K562 (cell line): ENCODE measurements around the gene SAFB. TPM values are rescaled to one million over a fixed set of nuclear protein-coding genes. Genes with fewer than 3 reads are reported as not detected.

Experiments used
- MTF1 ChIP-seq: fragments of 250-450 bp; sonication (Bioruptor Pico); IDR thresholded peaks from 2 replicates; pipeline ENCODE4 v1.9.0; 2021; ENCODE audit warnings: moderate library complexity, mild to moderate bottlenecking, inconsistent platforms, borderline replicate concordance
- MYC ChIP-seq, 2 experiments: fragments of 250-450 bp in 1 of 2; sonication (Bioruptor Pico) in 1 of 2; IDR thresholded peaks; 2 replicates each; pipeline versions ENCODE4 v1.5.1 to v1.6.1; 2012 to 2021; ENCODE audit warnings: low read depth in 2 of 2, borderline replicate concordance in 1 of 2, improper control_type of control experiment in 1 of 2, low read length in 1 of 2, mild to moderate bottlenecking in 1 of 2, moderate library complexity in 1 of 2
- SIX5 ChIP-seq, 2 experiments: IDR thresholded peaks; 2 replicates each; pipeline ENCODE4 v1.6.1; 2011; ENCODE audit warnings: low read length in 2 of 2, borderline replicate concordance in 1 of 2, low read depth in 1 of 2, mild to moderate bottlenecking in 1 of 2, moderate library complexity in 1 of 2; ENCODE audit not compliant: insufficient read depth in 1 of 2
- SRSF9 ChIP-seq: fragments of 200-400 bp; formaldehyde crosslinking; IDR thresholded peaks from 2 replicates; pipeline ENCODE4 v1.6.1; 2017; ENCODE audit warnings: low read depth, low read length, borderline replicate concordance
- polyA plus RNA-seq, 8 experiments: library from polyadenylated mRNA; depleted of rRNA in 4 of 8; stranded (reverse) in 5 of 8; unstranded in 3 of 8; fragments of >200 nt; fragmentation: Nextera tagmentation in 2 of 8; fragmentation: Illumina TruSeq in 1 of 8; extraction: Ambion mirVana in 2 of 8; extraction: Trizol in 1 of 8; gene quantifications; 2 replicates each; pipeline versions ENCODE4 v1.2.1 to v1.2.3, GENCODE V29; 2011 to 2014; ENCODE audit warnings: inconsistent platforms in 1 of 8, missing spikeins in 1 of 8
- total RNA-seq, 7 experiments: library from RNA; depleted of rRNA in 6 of 7; stranded (reverse); fragments of >200 nt in 6 of 7; fragmentation: Illumina TruSeq in 2 of 7; extraction: Trizol in 2 of 7; gene quantifications; 2 replicates each; pipeline versions ENCODE4 v1.2.1 to v1.2.3, GENCODE V29; 2011 to 2021; ENCODE audit warnings: low replicate concordance in 1 of 7
- TF ChIP-seq, protein P1 (sequence below), 2 experiments: fragments of 450-650 bp in 1 of 2; sonication (generic) in 1 of 2; formaldehyde crosslinking; conservative IDR thresholded peaks; 2 replicates each; pipeline versions ENCODE4 v1.4.0 to v1.8.1; 2020 to 2022; ENCODE audit warnings: mild to moderate bottlenecking in 1 of 2, missing genetic modification reagents in 1 of 2
- TF ChIP-seq, protein P2 (sequence below): fragments of 250-450 bp; sonication (Bioruptor Pico); IDR thresholded peaks from 2 replicates; pipeline ENCODE4 v1.5.0; 2020; ENCODE audit warnings: mild to moderate bottlenecking
- TF ChIP-seq, protein P3 (sequence below): sonication (generic); formaldehyde crosslinking; IDR thresholded peaks from 2 replicates; pipeline ENCODE4 v1.8.1; 2023; ENCODE audit warnings: mild to moderate bottlenecking, missing genetic modification reagents
- TF ChIP-seq, protein P4 (sequence below): fragments of 450-650 bp; formaldehyde crosslinking; IDR thresholded peaks from 2 replicates; pipeline ENCODE4 v1.4.0; 2020; ENCODE audit warnings: mild to moderate bottlenecking, moderate library complexity
- TF ChIP-seq, protein P5 (sequence below): fragments of 250-450 bp; sonication (Bioruptor Pico); IDR thresholded peaks from 2 replicates; pipeline ENCODE4 v1.4.0; 2020; ENCODE audit warnings: mild to moderate bottlenecking, moderate library complexity
- TF ChIP-seq, protein P6 (sequence below): sonication (generic); formaldehyde crosslinking; IDR thresholded peaks from 2 replicates; pipeline ENCODE4 v1.8.1; 2022; ENCODE audit warnings: missing genetic modification reagents
- TF ChIP-seq, protein P7 (sequence below): sonication (generic); formaldehyde crosslinking; IDR thresholded peaks from 2 replicates; pipeline ENCODE4 v1.8.1; 2022; ENCODE audit warnings: missing genetic modification reagents

The SAFB gene
- total and polyA plus RNA-seq, 9 of the 15 experiments (the other 6 are each of a cell fraction or from before 2014, with no cell fraction given) = 1.1 to 151 (median 83.1) TPM

DNA sequence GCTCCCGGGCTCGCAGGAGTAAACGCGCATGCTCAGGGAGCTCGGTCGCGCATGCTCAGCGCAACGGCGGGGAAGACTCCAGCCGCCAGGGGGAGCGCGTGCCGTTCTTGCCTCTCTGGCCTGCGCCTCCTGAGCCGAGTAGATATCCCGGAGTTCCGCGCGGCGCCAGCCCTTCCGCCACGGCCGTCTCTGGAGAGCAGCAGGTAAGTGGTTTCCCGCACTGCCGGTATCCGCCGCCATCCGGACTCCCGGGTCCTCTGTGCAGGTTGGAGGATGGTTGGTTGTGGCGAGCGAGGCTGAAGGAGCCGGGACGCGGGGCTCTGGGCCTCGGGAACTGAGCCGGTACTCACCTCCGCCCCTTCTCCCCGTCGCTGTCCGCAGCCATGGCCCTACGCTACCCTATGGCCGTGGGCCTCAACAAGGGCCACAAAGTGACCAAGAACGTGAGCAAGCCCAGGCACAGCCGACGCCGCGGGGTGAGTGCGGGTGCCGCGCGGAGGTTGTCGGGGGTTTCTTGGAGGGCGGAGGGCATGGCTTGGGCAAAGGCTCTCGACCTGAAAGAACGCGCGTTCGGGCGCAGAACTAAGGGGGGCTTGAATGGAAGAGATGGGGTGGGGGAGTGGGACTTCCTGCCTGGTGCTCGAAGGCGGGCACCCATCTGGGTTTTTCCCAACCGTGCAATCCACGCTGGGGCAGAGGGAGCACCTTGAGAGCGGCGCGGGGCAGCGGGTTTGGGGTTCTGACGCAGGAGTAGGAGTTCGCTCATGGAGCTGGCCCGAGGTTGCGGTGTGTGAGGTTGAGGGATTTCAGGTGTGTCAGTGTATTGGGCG, 67.5 kb downstream of the SAFB start, which contains the start of gene RPL36 (continued):
- TF ChIP-seq, protein P1, sequence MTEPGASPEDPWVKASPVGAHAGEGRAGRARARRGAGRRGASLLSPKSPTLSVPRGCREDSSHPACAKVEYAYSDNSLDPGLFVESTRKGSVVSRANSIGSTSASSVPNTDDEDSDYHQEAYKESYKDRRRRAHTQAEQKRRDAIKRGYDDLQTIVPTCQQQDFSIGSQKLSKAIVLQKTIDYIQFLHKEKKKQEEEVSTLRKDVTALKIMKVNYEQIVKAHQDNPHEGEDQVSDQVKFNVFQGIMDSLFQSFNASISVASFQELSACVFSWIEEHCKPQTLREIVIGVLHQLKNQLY (CRISPR knock-in tag; conservative IDR thresholded peaks at IDR 0.05) = peak in 1 of 2 experiments; percentile 84; a peak in 2 of 4 replicates
- TF ChIP-seq, protein P2, sequence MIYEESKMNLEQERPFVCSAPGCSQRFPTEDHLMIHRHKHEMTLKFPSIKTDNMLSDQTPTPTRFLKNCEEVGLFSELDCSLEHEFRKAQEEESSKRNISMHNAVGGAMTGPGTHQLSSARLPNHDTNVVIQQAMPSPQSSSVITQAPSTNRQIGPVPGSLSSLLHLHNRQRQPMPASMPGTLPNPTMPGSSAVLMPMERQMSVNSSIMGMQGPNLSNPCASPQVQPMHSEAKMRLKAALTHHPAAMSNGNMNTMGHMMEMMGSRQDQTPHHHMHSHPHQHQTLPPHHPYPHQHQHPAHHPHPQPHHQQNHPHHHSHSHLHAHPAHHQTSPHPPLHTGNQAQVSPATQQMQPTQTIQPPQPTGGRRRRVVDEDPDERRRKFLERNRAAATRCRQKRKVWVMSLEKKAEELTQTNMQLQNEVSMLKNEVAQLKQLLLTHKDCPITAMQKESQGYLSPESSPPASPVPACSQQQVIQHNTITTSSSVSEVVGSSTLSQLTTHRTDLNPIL (CRISPR knock-in tag) = no peak
- no peak for TF ChIP-seq MTF1 (CRISPR knock-in tag)
- TF ChIP-seq, protein P3, sequence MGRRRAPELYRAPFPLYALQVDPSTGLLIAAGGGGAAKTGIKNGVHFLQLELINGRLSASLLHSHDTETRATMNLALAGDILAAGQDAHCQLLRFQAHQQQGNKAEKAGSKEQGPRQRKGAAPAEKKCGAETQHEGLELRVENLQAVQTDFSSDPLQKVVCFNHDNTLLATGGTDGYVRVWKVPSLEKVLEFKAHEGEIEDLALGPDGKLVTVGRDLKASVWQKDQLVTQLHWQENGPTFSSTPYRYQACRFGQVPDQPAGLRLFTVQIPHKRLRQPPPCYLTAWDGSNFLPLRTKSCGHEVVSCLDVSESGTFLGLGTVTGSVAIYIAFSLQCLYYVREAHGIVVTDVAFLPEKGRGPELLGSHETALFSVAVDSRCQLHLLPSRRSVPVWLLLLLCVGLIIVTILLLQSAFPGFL (CRISPR knock-in tag) = no peak
- TF ChIP-seq SRSF9 = no peak
- TF ChIP-seq SIX5 (IDR thresholded peaks at IDR 0.05; ENCODE audit: borderline replicate concordance in 1 of 2, insufficient read depth in 1 of 2, low read depth in 1 of 2, low read length in 2 of 2) = no peak
- TF ChIP-seq, protein P4, sequence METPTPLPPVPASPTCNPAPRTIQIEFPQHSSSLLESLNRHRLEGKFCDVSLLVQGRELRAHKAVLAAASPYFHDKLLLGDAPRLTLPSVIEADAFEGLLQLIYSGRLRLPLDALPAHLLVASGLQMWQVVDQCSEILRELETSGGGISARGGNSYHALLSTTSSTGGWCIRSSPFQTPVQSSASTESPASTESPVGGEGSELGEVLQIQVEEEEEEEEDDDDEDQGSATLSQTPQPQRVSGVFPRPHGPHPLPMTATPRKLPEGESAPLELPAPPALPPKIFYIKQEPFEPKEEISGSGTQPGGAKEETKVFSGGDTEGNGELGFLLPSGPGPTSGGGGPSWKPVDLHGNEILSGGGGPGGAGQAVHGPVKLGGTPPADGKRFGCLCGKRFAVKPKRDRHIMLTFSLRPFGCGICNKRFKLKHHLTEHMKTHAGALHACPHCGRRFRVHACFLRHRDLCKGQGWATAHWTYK (CRISPR knock-in tag) = no peak; the same call in 1 of the 2 replicates
- TF ChIP-seq, protein P5, sequence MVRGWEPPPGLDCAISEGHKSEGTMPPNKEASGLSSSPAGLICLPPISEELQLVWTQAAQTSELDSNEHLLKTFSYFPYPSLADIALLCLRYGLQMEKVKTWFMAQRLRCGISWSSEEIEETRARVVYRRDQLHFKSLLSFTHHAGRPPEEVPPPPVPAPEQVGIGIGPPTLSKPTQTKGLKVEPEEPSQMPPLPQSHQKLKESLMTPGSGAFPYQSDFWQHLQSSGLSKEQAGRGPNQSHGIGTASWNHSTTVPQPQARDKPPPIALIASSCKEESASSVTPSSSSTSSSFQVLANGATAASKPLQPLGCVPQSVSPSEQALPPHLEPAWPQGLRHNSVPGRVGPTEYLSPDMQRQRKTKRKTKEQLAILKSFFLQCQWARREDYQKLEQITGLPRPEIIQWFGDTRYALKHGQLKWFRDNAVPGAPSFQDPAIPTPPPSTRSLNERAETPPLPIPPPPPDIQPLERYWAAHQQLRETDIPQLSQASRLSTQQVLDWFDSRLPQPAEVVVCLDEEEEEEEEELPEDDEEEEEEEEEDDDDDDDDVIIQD = no peak
- peak; percentile 97 for TF ChIP-seq MYC (IDR thresholded peaks at IDR 0.05; ENCODE audit: low read depth, low read length)
- peak; percentile 92; the same call in 1 of the 2 replicates for TF ChIP-seq MYC (CRISPR knock-in tag; IDR thresholded peaks at IDR 0.05; ENCODE audit: borderline replicate concordance, low read depth)
- TF ChIP-seq, protein P6, sequence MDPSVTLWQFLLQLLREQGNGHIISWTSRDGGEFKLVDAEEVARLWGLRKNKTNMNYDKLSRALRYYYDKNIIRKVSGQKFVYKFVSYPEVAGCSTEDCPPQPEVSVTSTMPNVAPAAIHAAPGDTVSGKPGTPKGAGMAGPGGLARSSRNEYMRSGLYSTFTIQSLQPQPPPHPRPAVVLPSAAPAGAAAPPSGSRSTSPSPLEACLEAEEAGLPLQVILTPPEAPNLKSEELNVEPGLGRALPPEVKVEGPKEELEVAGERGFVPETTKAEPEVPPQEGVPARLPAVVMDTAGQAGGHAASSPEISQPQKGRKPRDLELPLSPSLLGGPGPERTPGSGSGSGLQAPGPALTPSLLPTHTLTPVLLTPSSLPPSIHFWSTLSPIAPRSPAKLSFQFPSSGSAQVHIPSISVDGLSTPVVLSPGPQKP = no peak
- TF ChIP-seq, protein P7, sequence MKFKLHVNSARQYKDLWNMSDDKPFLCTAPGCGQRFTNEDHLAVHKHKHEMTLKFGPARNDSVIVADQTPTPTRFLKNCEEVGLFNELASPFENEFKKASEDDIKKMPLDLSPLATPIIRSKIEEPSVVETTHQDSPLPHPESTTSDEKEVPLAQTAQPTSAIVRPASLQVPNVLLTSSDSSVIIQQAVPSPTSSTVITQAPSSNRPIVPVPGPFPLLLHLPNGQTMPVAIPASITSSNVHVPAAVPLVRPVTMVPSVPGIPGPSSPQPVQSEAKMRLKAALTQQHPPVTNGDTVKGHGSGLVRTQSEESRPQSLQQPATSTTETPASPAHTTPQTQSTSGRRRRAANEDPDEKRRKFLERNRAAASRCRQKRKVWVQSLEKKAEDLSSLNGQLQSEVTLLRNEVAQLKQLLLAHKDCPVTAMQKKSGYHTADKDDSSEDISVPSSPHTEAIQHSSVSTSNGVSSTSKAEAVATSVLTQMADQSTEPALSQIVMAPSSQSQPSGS = no peak
